Inflammatory macrophage (primary cell): Measurements from ENCODE around the gene GBF1.
A peak's percentile ranks its signal among the peaks of the same experiment; 100 is the strongest.

Source experiments
- DNase-seq, 2 donors: peaks; one replicate each; pipeline ENCODE4 v3.0.0-alpha.2; 2020 to 2022

The GBF1 gene

DNA sequence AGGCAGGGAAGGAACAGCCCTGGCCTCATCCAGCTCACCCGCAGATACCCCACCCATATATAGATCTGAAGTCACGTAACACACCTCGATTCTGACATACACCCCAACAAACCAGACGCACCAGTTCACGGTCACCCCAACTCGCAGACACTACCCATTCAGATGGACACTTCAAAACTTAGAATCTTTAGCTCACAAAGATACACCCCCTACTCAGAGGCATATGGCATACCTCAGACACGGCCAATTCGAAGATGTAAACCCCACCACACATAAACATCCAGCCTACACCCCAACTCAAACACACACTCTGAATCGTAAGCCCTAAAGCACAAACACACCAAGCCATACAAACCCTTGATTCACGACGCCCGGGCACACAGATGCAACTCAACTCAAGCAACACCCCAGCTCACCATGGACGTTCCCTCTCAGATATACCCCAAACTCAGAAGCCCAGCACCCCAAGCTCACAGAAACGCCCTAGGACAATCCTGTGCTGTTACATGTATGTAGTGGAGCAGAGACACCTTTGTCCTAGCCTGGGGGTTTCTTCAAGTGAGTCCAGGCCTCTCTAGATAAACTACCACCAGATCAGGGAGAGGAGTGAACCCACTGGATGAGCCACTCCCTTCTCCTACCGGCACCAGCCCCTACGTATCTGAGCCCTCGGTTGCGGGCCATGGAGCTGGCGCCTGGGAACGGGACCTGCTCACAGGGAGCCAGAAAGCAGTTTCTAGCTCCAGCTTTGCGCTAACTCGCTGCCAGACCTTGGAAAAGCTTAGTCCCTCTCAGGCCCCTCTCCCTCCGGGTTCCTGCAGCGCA is 164.5 kb downstream of the GBF1 start:
- no peak for DNase-seq

DNA sequence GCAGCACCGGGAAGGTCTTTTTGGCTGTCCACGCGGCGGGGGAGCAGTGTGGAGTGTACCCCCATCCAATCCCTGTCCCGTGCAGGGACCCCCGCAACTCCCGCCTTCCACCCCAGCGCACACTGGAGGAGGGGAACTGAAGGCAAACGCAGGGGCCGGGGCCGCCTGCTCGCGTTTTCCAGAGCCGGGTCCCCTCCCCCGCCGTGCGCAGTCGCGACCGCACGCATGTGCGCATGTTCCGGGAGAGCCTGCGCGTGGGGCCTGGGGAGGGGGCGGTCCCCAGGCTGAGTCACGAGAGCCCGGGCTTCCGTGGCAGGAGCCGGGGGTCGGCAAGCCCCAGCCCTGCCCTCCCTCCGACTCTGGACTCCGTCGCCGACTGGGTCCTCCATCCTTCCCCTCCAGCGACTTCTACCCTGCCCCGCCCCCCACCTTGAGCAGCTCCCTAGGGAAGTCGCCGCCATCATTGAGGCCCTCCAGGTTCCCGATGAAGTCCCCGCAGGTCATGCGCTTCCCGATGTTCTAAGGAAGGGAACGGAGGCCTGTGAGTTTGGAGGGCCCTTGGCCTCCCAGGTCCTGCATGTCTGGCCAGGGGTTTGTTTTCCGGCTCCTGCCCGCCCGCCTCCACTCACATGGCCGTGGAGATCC is 165.2 kb downstream of the GBF1 start:
- DNase-seq, result no peak

DNA sequence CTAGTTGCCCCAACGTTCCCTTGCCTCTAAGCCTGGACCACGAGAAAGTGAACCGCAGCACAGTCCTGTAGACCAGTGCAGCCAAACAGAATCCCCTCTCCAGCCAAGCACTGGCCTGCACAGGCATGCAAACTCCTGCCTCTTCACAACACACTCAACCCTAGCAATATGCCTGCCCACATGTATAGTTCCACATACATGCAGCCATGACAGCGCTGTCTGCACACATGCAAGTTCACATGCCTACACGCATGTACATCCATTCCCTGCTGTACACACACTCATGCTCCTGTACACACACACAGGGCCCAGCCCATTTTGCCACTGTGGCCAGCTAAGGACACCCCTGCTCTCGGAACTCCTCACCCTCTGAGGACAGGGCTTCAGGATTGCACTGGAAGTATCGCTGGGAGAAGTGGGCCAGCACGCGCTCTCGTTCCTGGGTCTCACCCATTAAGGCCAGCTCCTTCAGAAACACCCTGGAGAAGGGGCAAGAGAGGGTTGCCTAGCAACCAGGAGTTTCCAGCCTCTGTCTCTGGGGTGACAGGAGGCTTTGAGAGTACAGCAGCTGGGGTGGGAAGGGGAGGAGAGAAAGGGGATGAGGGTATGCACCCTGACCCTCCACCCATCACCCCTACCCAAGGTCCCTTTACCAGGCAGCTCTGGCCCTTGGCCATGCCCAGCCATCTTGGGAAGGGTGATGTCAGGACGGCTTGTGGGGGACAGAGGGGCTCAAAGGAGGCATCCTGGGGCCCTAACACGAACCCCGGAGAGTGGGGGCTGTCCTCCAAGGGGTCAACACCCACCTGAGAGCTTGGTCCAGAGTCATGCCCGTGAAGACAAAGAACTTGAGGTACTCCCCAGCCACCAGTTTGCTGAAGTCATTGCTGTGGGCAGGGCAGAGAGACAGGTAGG is 166.3 kb downstream of the GBF1 start:
- no peak for DNase-seq

DNA sequence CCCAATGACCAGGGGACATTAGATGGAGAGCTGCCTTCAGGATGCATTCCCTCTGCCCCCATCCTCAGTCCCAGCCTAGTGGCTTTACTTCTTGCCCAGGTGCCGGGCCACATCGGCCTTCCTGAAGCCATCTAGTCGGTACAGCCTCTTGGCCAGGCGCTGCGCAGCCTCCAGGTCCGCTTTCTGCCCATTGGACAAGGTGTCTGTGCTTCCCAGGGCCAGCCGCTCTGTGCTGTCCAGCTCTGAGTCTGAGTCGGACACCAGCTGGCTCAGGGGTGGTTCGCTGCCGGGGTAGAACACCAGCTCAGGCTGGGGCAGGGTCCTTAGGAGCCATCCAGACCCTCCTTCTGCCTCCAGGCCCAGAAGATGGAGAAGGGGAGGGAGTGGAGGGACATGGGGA is 167.0 kb downstream of the GBF1 start:
- no peak for DNase-seq

DNA sequence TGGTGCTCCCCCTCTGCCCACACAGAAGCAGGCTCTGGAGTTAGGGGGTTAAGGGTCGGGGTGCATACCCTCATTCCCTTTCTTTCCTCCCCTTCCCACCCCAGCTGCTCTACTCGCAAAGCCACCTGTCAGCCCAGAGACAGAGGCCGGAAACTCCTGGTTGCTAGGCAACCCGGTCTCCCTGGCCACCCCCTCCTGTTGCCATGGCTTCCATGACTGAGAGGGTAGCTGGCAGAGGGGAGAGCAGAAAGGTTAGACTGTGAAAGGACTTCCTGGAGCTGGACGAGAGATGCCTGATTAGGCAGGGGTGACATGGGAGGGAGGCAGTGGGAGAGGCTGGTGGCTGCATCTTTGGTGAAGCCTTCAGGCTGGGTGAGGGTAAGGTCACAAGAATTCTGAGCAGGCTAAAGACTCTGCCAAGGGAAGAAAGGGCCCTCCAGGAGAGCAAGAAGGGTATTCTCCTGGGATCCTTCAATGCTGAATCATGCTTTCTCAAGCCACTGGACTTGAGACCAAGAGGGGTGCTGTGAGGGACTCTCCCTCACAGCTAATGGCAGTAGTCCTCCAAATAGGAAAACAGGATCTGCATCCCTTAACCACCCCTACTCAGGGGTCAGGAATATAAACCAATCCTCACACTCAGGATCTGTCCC is 167.8 kb downstream of the GBF1 start:
- DNase-seq, result no peak

DNA sequence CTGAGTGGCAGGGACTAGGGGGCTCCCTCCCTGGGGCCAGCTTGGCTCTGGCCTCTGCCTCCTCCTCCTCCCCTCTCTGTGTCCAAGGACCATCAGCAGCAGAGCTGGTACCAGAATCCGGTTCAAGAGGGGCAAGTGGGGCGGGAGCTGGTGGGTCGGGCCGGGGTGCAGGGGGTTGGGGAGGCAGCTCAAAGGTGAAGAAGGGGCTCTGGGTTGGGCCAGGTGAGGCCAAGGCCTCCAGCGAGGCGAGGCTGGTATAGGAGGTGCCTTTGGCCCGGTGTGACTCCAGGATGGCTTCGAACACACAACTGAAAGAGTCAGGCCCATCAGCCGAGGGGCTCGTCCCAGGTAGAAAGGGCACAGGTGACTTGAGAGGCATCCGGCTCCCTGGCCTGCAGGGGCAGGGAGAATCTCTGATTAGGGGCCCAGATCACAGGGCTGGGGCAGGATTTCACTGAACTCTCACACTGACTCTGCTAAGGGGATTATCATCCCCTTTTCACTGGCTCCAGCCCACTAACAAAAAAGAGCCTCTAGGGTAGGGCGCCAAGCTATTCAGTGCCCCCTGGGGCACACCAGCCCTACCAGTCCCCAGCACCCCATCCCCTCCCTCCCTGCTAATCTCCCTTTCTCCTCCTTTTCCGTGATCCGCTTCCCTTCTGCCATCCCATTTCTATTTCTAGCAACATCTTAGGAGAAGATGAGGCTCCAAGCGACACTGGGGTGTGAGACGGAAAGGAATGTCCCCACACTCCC is 168.7 kb downstream of the GBF1 start:
- no peak for DNase-seq

DNA sequence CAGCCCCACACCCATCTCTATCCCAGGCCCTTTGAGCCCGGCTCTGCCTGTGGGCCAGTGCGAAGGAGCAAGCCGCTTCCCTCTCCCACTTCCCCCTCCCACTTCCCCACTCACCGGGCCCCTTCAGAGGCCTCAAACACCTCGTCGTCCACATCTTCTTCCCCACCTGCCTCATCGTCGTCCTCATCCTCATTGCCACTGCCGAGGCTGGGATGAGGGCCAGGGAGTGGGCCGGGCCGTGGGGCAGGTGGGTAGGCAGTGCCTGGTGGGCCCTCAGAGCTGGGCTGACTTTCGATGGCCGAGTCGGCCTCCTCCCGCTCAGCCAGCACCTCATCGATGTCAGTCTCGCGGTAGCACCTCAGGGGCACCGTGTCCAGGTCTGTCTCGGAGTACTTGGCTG is 169.4 kb downstream of the GBF1 start:
- DNase-seq, result no peak

DNA sequence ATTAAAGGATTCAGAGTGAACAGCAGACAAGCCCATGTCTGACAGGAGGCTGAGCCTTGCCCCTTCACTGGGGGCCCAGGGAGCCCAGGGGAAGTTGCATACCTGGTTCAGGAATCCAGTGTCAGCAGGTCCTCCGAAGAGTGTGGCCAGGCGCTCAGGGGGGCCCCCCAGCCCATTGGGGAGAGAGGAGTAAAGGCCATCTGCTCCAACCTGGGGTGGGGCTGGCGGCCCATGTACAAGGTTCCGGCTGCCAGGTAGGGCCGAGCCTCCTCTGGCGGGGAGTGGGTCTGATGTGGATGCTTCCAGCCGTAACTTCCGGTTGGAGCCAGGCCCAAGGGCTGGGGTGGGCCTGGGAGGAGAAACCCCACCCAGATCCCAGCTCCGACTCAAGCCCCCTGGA is 171.0 kb downstream of the GBF1 start:
- no peak for DNase-seq

DNA sequence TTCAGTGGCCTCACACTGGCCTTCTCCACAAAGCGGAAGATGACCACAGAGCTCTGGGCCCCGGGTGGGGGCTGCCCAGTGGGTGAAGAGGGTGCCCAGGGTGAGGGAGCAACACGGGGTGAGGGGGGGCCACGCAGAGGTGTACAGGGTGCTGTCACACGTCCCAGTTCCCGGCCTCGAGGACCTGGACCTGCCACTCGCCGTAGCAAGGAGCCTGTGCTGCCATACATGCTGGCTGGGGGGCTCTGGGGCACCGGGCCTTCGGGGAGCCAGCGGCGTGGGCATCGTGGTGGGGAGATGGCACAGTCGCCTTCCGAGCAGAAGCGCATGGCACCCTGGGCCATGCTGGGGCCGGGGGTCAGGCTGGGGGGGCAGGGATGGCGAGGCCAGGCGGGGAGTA is 171.4 kb downstream of the GBF1 start:
- DNase-seq, result no peak

DNA sequence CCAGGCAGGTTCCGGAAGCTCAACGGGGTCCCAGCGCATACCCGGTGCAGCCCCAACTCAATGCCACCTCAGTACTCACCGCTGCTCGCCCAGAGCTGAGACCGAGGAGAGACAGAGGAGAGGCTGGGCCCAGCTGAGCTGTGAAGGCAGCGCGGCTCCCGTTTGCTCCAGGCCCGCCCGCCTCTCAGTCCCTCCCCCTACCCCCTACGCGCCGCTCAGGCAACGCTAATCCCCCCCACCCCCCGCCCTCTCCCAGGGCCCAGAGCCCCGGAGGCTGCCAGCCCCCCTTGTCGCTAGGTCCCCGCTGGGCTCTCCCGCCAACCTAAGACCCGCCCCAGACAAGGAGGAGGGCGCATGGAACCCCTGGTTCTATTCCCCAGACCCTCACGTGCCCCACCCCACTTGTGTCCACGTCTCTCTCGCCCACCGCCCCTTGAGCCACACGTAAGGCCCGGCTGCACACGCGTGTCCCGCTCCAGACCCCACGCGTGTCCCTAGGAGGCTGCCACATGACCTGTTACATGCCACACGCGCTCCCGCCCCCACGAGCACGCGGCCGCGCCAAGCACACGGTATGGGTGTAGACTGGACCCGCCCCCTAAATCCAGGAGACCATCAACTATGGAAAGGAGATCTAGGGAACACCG is 173.4 kb downstream of the GBF1 start, which contains the start of gene PSD:
TSS of gene PSD (minus strand) at position 164 of the 647 bp plus-strand sequence. CDS start 1,747 bp downstream, outside the sequence.
- no peak for DNase-seq

DNA sequence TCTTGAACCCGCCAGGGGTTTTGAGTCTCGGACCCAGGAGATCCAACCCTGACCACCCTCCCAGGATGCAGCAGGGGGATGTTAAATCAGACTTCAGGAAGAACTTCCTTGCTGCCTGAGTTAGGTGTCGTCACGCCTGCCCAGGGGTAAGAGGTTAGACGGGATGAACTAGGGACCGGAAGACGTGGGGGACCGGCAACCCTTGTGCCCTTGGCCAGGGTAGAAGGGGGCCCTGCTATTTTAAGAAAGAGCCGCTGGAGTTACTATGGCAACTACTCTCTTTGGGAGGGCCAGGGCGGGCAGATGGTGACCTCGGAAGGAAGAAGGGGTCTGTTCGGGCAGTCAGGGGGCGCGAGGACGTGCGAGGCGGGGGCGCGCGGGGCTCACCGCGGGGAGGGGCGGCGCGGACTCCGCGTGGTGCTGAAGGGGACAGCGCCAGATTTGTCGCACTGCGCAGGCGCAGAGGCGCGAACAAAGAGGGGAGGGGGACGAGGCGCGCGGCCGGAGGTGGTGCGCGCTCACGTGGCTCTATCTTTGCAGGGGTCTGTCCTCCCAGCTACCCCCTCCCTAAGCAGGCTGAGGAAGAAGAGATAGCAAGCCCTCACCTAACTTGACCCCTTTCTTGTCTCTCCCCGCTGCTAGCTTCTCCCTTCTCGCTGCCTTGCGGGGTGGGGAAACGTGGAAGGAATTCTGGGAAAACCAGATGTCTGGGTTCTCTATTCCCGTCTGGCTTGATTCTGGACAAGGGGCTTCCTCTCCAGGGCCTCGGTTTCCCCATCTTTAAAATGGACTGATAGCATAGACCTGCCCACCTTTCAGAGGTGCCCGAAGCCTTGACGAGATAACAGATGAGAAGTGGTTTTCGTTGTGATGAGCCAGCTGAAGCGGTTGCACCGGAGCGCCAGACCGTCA is 174.2 kb downstream of the GBF1 start:
- peak in 1 of 2 donors; percentile 8 for DNase-seq

DNA sequence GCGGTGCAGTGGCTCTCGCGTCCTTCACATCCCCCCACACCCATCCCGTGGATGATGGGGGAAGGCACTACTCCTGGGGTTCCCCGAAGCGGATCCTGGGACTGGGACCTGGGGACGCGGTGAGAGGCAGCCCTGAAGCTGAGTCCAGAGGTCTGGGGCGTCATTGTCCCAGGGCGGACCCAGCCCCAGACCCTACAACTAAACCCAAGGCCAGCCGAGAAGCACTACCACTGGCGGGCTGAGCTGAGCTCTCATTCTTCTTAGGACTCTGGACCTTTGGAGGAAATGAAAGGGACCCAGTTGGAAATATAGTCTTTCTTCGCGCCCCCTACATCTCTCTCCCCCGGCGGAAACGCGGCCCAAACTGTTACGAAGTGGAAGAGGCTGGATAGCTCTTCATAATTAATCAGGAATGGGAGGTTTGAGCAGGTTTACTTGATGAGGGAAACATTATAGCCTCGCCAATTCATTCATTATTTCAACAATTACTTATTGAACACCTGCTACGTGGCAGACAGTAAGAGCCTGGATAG is 174.9 kb downstream of the GBF1 start:
- no peak for DNase-seq

DNA sequence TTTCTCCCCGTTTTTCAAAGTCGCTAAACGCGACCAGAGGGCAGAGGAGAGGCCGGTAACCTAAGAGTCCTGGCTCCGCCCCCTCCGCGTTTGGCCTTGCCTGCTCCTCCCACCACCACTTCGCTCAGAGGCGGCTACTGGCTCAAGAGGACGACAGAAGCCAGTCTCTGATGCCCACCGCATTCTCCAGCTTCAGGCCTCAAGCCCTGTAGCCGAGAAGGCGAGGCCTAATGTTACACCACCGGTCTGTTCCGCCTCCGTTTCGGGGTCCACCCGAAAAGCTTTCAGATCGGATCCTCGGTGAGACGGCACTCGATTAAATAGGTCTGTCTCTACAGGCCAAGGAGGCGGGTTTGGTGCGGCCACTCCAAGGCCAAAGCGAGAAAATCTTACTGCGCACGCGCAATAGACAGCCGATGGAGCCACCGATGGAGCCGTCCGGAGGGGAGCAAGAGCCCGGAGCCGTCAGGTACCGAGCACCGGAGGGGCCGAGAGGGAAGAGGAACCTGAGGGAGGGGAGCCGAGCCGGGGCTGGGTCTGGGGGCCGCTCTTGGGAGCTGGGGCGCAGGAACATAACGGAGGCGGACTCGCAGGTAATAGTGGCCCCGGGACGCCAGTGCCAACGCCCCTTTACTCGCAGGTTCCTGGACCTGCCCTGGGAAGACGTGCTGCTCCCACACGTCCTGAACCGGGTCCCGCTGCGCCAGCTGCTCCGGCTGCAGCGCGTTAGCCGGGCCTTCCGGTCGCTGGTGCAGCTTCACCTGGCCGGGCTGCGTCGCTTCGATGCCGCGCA is 175.6 kb downstream of the GBF1 start, which contains the start of gene FBXL15:
TSS of gene FBXL15 (plus strand) at position 123 of the 793 bp plus-strand sequence. CDS start at position 417, 294 bp downstream.
- DNase-seq, result peak; percentile 99

DNA sequence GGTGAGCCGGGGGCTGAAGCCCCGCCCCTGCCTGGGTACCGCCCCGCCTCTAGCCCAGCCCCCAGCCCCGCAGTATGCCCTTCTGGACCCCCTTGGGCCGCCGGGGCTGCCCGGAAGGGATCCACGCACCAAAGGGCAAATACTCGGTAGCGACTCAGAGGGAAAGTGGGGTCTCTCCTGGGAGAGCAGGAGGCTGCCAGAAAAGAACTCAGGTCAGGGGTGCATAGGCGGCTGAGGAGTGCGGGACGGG is 176.1 kb downstream of the GBF1 start:
- DNase-seq, result no peak

DNA sequence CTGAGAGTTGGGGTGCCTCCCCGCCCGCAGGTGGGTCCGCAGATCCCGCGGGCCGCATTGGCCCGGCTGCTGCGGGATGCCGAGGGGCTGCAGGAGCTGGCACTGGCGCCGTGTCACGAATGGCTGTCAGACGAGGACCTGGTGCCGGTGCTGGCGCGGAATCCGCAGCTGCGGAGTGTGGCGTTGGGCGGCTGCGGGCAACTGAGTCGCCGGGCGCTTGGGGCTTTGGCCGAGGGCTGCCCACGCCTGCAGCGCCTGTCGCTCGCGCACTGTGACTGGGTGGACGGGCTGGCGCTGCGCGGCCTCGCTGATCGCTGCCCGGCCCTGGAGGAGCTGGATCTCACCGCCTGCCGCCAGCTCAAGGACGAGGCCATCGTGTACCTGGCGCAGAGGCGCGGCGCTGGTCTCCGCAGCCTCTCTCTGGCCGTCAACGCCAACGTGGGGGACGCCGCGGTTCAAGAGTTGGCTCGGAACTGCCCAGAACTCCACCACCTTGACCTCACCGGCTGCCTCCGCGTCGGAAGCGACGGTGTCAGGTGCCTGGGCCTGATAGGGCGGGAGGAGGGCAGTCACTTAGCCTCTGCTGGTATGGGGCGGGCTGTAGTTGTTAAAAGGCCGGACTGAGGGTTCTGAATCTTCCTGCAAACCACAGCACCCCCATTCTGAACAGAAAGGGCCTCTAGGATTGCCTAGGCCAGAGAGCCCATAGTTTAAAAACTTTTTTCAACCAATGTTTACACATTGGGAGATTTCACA is 176.6 kb downstream of the GBF1 start:
- DNase-seq, result peak; percentile 23 to 63

DNA sequence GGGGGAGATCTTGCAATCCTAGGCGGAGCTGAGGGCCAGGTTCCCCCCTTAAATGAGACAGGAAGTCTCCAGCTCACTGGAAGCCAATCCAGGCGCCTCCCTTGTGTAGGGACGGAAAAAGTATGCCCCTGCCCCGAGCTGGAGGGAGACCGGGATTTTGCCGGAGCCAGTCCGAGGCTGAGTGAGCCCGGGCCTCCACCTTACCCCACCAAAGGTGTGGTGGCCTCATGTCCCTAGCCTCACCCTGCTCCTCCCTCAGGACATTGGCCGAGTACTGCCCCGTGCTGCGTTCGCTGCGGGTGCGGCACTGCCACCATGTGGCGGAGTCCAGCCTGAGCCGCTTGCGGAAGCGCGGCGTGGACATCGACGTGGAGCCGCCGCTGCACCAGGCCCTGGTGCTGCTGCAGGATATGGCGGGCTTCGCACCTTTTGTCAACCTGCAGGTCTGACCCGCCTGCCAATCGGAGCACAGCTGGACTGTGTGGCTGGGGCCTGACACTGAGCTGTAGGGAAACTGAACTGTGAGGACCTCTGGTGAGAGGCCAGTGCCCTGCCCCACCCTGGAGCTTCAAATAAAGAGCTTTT is 177.3 kb downstream of the GBF1 start:
- DNase-seq, result peak; percentile 81 to 87

DNA sequence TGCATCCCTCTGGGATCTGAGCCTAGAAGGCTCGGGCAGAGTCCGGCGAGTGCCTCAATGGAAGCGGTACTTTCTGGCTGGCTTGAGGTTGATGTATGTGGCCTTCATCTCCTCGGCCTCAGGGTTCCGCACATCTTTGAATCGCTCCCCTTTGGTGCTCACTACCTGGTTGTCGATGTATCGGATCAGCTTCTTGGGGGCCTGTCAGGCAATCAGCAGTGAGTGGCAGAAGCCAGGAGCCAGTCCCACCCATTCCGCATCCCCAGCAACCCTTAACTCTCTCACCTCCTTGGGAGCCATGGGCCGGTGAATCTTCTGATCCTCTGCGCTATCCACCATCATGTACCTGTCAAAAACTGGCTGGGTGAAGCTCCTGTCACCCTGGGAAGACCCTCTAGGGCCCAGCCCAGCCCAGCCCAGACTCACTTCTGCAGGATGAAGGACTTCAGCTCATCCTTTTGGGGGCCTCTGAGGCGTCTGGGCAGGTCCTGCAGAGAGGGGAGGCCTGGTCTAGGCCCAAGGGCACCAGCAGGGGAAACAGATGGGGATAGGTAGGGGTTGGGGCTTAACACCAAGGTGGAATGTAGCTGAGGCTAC is 178.1 kb downstream of the GBF1 start:
- DNase-seq, result no peak

DNA sequence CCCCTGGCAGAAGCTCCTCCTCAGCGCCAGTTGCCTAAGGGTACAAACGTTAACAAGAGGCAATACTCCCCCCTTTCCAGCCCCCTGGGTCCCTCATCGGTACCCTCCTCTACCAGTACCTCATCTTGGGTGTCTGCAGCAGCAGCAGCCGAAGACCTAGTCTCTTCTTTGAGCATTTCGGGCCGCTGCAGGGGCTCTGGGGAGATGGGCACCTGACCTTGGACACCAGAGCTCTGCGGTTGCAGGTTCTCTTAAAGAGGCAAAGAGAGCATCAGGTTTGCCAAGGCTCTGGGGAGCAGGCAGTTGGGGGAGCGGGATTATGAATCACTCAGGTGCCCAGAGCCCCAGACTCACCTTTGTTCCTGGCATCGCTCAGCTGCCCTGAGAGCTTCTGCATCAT is 178.8 kb downstream of the GBF1 start:
- DNase-seq, result no peak
